Ureter (tissue), 1 donor: ENCODE data around the gene SGCE. TPM values are rescaled to one million over a fixed set of nuclear protein-coding genes. Genes with fewer than 3 reads are reported as not detected.
A peak's percentile ranks its signal among the peaks of the same experiment; 100 is the strongest.
"Not testable (repeated sequence)": the region's sequence is repeated elsewhere in the genome, so short reads cannot be mapped to it uniquely, and the experiment has no call there.

Experiments used
- DNase-seq: peaks from one replicate; pipeline ENCODE4 v3.0.0-alpha.2; 2020; ENCODE audit warnings: low spot score
- total RNA-seq: library from RNA; stranded (reverse); gene quantifications from one replicate; pipeline ENCODE4 v1.2.4, GENCODE V29; 2023
- donor health status: DM: yes; HTN: yes; CAD: no.

The SGCE gene, protein sequence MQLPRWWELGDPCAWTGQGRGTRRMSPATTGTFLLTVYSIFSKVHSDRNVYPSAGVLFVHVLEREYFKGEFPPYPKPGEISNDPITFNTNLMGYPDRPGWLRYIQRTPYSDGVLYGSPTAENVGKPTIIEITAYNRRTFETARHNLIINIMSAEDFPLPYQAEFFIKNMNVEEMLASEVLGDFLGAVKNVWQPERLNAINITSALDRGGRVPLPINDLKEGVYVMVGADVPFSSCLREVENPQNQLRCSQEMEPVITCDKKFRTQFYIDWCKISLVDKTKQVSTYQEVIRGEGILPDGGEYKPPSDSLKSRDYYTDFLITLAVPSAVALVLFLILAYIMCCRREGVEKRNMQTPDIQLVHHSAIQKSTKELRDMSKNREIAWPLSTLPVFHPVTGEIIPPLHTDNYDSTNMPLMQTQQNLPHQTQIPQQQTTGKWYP
- 35.9 TPM for total RNA-seq

DNA sequence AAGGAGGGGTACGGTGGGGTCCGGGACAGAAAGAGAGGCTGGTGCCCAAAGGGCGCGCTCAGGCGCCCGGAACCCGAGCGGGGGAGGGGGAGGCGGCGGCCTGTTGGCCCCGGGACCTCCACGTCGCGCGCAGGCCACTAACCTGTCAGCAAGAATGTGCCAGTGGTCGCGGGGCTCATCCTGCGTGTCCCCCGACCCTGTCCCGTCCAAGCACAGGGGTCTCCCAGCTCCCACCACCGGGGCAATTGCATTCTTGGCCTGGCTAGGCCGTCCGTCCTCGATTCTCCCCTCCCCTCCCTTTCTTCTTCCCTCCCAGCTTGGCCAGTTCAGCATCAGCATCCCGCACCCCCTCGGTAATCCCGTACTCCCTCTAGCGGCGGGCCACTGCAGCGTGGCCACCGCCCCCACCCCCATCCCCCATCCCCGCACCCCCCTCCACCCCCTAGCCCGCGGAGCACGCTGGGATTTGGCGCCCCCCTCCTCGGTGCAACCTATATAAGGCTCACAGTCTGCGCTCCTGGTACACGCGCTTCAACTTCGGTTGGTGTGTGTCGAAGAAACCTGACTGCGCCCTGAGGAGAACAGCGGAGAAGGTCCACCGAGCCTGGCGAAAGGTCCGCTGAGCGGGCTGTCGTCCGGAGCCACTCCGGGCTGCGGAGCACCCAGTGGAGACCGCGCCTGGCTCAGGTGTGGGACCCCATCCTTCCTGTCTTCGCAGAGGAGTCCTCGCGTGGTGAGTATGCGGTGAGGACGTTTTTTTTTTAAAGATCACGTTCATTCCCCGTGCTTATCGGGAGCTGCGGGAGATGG lies at the start of gene SGCE:
SGCE (minus strand) TSS at position 286 of the 810 bp plus-strand sequence; CDS start at position 251, 35 bp downstream.
- peak; percentile 72 for DNase-seq

DNA sequence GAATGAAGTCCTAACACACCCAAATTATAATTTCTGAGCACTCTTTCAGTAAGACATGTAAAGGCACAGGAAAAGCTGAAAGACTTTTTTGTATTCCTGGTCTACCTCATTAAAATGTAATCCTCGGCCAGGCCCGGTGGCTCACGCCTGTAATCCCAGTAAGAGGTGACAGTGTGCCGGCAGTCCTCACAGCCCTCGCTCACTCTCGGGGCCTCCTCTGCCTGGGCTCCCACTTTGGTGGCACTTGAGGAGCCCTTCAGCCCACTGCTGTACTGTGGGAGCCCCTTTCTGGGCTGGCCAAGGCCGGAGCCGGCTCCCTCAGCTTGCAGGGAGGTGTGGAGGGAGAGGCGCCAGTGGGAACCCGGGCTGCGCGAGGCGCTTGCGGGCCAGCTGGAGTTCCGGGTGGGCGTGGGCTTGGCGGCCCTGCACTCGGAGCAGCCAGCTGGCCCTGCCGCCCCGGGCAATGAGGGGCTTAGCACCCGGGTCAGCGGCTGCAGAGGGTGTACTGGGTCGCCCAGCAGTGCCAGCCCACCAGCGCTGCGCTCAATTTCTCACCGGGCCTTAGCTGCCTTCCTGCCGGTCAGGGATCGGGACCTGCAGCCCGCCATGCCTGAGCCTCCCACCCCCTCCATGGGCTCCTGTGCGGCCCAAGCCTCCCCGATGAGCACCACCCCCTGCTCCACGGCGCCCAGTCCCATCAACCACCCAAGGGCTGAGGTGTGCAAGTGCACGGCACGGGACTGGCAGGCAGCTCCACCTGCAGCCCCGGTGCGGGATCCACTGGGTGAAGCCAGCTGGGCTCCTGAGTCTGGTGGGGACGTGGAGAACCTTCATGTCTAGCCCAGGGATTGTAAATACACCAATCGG lies 49.5 kb upstream of the SGCE start:
- DNase-seq, result not testable (repeated sequence)

DNA sequence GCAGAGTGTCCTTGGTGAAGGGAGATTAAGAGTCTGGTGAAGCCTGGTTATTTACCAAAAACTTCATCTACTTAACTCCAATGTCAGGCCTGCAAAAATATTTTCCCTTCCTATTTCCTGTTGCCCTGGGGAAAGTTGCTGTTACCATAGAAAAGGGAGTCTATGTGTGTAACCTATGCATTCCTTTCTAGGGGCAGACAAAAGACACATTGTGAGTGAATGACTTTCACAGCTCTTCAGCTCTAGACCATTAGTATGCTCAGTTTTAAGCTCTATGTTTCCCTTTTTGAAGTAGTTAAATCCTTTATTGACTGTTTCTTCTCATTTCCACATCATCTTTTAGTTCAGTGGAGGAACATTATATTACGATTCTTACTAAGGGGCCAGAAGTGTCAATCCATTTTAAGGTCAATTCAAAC lies 45.6 kb upstream of the SGCE start:
- no peak for DNase-seq

DNA sequence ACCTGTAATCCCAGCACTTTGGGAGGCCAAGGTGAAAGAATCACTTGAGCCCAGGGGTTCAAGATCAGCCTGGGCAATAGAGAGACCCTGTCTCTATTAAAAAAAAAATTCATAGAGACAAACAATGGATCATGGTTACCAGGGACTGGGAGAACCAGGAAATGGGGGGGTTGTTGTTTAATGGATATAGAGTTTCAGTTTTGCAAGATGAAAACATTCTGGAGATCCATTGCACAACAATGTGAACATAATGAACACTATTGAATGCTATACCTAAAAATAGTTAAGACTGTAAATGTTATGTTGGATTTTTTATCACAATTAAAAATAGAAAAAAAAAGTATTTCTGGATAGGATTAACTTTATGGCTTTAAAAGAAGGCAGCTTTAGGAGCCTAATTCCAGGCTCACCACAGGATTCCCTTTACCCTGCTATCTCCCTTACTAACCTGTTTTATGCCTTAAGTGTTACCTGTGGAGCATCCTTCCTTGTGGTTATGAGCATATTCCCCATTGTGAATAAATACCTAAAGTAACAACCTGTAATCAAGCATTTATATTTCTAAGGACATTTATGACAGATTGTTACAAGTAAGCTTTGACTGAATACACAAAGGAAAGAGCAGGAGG lies 45.1 kb upstream of the SGCE start:
- no peak for DNase-seq

DNA sequence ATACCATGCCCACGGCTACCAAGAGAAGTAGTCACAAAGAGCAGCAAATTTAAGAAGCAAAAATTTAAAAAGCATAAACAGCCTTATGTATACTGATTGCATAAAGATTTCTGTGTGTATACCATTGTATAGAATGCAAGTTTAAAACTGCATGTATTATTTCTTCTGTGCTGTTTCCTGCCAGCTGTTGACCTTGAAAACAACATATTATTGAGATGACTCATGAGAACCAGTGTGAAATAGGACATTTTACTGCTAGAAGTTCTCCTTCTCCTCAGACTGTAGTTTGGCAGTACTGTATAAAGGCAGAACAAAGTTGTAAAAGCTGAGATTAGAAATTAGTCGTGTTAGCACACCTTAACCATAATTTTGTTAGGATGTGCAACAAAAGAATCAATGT lies 42.3 kb upstream of the SGCE start:
- no peak for DNase-seq

DNA sequence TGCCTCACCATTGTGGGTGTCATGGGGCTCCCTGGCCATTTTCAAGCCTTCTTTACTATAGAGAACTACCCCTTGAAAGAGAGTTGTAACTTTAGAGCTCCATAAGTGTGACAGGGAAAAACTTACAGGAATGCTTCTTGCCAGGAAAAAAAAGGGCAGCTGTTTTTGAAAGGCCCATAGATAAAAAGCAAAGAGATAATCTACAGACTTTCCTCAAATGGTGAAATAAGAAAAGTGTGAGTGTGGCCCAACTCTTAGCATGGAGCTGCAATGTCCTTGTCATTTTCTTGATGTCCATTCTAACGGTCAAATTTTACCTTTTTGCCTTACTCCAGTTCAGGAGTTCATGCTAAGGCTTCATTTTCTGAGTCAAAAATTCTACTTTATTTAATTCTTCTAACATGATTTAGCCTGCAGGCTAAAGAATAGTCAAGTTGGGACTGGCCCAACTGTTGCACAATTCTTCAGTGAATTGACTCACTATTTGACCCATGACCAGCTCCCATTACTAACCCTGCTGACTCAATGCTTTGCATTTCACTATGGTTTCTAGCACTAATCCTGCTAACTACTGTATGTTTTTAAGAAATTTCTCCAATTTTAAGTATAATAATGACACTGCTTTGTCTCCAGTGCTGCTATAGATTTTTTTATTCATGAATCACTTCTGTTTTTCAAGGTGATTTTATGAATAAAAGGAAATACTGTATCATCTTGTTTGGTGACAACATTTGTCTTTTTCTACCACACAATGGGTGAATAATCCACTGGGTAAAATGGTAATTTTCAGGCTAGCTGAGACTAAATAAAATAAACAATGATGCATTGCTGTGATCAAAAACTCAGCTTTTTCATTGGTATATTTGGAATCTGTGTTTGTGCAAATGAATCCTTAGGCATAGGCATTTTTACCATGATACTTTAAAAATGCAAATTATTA lies 41.4 kb upstream of the SGCE start:
- DNase-seq, result peak; percentile 58

DNA sequence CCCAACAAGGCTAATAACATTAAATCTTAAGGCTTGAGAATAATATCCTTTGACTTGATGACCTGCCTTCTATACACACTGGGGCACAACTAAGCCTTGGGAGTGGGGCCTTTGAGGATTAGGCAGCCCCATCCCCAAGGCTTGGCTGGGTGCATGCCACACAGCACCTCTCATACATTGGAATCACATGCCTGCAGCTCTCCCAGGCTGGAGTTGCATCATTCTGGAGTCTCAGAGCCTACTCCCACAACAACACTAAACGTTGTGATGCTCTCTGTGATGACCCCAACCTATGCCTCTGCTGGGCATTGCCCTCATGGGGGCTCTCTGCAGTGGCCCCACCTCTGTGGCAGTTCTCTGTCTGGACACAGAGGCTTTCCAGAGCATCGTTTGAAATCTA lies 31.9 kb upstream of the SGCE start:
- DNase-seq, result no peak

DNA sequence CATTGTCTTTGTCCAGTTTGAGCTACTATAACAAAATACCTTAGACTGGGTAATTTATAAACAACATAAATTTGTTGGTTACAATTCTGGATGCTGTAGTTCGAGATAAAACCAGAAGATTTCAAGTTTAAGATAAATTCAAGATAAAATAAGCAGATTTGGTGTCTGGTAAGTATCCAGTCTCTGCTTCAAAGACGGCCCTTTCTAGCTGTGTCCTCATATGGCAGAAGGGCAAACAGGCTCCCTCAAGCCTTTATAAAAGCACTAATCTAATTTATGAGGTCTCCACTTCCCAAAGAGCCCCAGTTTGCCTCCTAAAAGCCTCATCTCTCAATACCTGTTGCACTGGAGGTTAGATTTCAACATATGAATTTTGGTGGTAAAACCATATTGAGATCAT lies 31.1 kb upstream of the SGCE start:
- no peak for DNase-seq

DNA sequence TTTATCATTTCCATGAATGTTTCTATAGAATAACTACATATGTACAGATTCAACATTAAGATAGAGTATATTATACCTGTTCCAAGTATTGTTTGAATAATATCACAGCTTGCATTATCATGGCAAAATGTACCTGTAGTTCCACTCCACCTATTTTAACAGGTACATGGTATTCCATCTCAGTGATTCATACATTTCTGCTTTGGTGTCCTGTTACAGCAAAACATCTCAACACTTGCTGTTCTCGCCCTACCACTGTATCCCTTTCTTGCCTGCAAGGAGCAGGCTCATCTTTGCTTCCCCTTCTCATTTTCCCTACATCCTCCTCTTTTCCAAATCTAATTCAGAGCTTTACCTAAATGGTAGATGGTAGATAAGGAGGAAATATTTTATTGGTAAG lies 27.1 kb upstream of the SGCE start:
- DNase-seq, result no peak

DNA sequence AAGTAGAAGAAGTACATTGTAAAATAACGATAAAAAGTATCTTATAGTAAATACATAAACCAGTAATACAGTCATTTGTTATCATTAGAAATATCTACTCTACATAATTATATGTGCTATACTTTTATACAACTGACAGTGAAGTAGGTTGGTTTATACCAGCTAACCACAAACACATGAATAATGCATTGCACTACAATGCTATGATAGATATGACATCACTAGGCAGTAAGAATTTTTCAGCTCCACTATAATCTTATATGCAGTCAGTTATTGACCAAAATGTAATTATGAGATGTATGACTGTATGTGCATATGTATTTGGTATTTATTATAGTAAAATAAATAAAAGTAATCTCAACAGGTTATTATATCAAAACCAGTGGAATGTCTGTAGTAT lies 23.4 kb upstream of the SGCE start:
- no peak for DNase-seq

DNA sequence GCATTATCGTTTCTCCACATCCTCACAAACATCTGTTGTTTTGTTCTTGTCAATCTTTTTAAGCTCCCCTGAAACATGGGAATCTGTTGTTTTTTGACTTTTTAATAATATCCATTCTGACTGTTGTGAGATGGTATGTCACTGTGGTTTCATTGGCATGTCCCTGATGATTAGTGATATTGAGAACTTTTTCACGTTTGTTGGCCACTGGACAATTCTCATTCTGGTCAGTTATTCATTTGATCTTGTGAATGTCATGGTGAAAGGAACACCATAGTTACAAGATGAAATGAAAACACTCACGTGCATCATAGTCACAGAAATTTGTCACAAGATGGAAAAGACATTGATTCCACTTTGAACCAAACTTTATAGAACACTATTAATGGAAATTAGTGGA lies 20.5 kb upstream of the SGCE start:
- no peak for DNase-seq

DNA sequence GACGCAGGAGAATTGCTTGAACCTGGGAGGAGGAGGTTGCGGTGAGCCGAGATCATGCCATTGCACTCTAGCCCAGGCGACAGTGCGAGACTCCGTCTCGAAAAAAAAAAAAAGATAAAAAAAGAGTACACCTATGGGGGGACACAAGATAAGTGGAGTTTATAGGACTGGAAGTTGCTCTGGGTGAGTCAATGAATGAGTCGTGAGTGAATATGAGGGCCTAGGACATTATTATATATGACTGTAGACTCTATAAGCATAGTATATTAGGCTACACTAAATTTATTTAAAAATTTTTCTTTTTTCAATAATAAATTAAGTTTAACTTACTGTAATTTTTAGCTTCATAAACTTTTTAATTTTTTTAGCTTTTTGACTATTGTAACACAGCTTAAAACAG lies 19.4 kb upstream of the SGCE start:
- DNase-seq, result no peak

DNA sequence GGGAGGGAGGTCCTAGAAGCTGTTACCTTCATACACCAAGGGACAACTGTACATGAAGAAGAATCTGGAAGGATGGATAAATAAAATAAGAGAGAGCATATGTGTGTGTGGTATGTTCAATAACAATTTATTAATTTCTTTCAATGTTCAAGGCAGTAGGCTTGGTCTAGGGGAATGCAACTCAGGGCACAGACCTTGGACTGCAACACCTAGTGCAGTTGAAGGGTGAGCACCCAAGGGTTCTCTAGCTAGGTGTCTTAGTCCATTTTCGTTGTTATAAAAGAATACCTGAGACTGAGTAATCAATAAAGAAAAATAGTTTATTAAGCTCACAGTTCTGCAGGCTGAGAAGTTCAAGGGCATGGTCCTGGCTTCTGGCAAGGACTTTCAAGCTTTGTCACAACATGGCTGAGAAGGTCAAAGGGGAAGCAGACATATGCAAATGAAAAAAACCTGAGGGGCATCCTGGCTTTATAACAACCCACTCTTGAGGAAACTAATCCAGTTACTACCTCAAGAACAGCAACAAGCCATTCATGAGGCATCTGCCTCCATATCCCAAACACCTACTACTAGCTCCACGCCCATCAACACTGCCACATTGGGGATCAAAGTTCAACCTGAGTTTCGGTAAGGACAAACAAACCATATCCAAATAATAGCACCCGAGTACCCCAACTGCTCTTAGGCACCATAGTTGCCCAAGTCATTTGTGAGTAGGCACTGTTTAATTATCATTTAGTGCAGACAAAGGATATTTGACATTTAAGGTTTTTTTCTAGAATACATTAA lies 15.7 kb upstream of the SGCE start:
- DNase-seq, result no peak

DNA sequence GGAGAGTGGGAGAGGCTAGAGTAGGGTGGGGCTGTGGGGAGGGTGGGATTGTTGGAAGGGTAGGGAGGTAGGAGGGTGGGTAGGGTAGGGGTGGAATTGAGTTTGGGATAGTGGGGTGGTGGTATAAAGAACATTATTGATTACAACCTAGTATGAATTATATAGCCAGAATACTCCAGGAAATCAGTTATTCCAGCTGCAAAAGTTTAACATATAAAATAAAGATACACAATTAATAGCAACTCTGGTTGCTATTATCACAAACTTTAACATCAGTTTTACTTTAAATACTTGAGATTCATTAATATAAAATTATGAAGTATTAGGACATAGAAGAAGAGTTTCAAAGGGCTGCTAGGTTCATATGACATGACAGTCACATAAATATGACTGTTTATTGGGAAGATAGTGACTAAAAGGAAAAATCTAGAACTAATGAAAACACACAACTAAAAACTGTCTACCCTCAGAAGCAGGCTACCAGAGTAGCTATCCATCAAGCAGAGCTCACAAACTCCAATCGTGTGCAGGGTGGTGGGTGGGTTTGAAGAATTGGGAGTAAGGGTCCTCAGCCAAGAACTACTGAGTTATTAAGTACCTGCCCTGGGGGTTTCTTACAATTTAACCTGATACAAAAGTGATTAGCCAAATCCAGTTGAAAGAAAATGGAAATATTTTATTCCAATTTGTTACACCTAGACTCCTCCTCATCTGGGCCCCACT lies 14.0 kb upstream of the SGCE start:
- DNase-seq, result no peak

DNA sequence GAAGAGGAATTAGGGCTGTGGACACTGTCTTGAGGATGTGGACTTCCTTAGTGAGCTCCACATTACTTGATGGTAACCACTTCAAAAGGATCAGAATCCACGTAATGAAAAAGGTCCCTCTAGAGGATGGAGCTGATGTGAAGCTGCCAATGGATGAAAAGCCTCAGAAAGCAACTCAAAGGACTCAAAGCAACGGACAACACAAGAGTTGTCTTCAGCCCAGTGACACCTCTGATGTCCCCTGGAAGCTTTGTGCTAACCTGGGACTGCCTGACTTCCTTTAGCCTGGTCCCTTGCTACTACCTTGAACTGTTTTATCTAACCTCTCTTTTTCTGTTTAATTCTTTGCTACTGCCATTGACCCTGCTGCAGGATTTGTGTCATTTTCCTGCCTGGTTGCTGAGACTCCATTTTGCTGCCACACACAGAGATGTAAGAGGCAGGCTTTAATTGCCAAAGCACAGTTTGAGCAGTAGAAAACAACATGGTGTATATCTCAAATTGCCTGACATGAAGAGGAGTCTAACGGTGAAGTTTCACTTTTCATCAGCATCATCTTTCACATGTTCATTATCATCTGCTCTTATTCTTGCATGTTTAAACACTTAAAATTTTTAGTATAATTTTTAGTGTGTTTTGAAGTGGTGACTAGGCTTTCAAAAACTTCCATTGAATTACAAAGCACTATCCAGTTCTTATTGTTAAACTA lies 11.1 kb upstream of the SGCE start:
- DNase-seq, result no peak

DNA sequence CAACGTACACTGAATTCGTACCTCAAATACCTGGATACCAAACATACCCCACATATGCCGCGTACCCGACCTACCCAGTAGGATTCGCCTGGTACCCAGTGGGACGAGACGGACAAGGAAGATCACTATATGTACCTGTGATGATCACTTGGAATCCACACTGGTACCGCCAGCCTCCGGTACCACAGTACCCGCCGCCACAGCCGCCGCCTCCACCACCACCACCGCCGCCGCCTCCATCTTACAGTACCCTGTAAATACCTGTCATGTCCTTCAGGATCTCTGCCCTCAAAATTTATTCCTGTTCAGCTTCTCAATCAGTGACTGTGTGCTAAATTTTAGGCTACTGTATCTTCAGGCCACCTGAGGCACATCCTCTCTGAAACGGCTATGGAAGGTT lies 9.5 kb upstream of the SGCE start:
- DNase-seq, result no peak

DNA sequence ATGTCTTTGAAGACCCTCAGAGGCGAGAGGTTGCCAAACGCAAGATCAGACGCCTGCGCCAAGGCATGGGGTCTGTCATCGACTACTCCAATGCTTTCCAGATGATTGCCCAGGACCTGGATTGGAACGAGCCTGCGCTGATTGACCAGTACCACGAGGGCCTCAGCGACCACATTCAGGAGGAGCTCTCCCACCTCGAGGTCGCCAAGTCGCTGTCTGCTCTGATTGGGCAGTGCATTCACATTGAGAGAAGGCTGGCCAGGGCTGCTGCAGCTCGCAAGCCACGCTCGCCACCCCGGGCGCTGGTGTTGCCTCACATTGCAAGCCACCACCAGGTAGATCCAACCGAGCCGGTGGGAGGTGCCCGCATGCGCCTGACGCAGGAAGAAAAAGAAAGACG lies 8.1 kb upstream of the SGCE start:
- DNase-seq, result no peak

DNA sequence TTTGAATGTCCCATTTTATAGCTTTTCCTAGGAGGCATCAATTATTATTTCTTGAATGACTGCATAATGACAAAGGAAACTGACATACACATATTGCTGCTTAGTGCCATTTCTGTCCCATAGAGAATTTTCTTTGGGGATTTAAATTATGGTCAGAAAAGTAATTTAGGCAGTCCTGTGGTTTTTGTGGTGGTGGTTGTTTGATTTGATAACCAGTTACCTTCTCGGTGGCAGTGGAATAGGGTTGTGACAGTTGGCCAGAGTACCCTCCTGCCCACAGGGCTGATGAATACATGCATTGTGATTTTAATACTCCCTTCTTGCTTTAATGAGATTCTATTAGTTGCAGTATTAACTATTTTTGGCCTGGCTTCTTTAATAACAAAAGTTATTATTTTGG lies 6.6 kb upstream of the SGCE start:
- DNase-seq, result no peak
